Naive thymus-derived CD4-positive, alpha-beta T cell (primary cell): Measurements from ENCODE around the gene ZNF48. TPM values are rescaled to one million over a fixed set of nuclear protein-coding genes. Genes with fewer than 3 reads are reported as not detected.

Experiments used
- ATAC-seq: fragments of 150-1000 bp; cut with Tn5 transposase; 2 replicates; pipeline ENCODE4 v1.10.0; 2021; ENCODE audit warnings: mild to moderate bottlenecking, moderate library complexity
- CTCF ChIA-PET: fragments of 350-600 bp; sonication (Branson Sonifier 250); formaldehyde crosslinking; loops from one replicate; lab custom pipeline; 2021; ENCODE audit warnings: antibody characterized with exemption; lab: Charles Lee
- POLR2A ChIA-PET: fragments of 350-600 bp; sonication (Branson Sonifier 250); formaldehyde crosslinking; loops from one replicate; lab custom pipeline; 2021; ENCODE audit warnings: antibody characterized with exemption, inconsistent platforms; lab: Charles Lee
- DNase-seq, 9 donors: peaks; one replicate each; pipeline versions ENCODE4 v3.0.0 to v3.0.0-alpha.2; 2020 to 2022; ENCODE audit warnings: mixed read lengths in 1 of 9
- H3K27ac ChIP-seq: one replicate; pipeline ENCODE4 v1.7.0; 2013; ENCODE audit warnings: mild to moderate bottlenecking, low read depth, low read length, moderate library complexity
- H3K27me3 ChIP-seq, 2 donors: one replicate each; pipeline ENCODE4 v1.7.0; 2013; ENCODE audit warnings: low read length in 2 of 2, mild to moderate bottlenecking in 2 of 2, moderate library complexity in 2 of 2; ENCODE audit not compliant: control insufficient read depth in 2 of 2, insufficient read depth in 2 of 2
- H3K36me3 ChIP-seq, 3 experiments: 1 replicate in 2 of 3; 2 replicates in 1 of 3; pipeline ENCODE4 v1.7.0; 2013; ENCODE audit warnings: low read length in 3 of 3, mild to moderate bottlenecking in 3 of 3, moderate library complexity in 1 of 3; ENCODE audit not compliant: insufficient read depth in 3 of 3, control insufficient read depth in 2 of 3
- H3K4me1 ChIP-seq, 2 donors: one replicate each; pipeline ENCODE4 v1.7.0; 2013; ENCODE audit warnings: low read length in 2 of 2, mild to moderate bottlenecking in 2 of 2, moderate library complexity in 1 of 2; ENCODE audit not compliant: control insufficient read depth in 2 of 2, insufficient read depth in 2 of 2
- H3K4me3 ChIP-seq: 2 replicates; pipeline ENCODE4 v1.7.0; 2013; ENCODE audit warnings: mild to moderate bottlenecking, low read length
- H3K9me3 ChIP-seq, 3 experiments: 1 replicate in 2 of 3; 2 replicates in 1 of 3; pipeline ENCODE4 v1.7.0; 2013; ENCODE audit warnings: low read length in 3 of 3; ENCODE audit not compliant: control insufficient read depth in 2 of 3
- H3K27ac Mint-ChIP-seq, 9 donors: one replicate each; pipeline ENCODE4 v1.8.0; 2020 to 2022; ENCODE audit warnings: mixed read lengths in 9 of 9, mild to moderate bottlenecking in 8 of 9, moderate library complexity in 5 of 9, inconsistent platforms in 2 of 9
- H3K27me3 Mint-ChIP-seq, 5 donors: one replicate each; pipeline ENCODE4 v1.8.0; 2021 to 2022; ENCODE audit warnings: mixed read lengths in 5 of 5, mild to moderate bottlenecking in 1 of 5
- H3K36me3 Mint-ChIP-seq, 5 donors: one replicate each; pipeline ENCODE4 v1.8.0; 2020 to 2022; ENCODE audit warnings: mixed read lengths in 5 of 5, mild to moderate bottlenecking in 3 of 5, inconsistent platforms in 1 of 5
- H3K4me1 Mint-ChIP-seq, 7 donors: one replicate each; pipeline ENCODE4 v1.8.0; 2020 to 2022; ENCODE audit warnings: mixed read lengths in 7 of 7, mild to moderate bottlenecking in 3 of 7, inconsistent platforms in 1 of 7
- H3K4me3 Mint-ChIP-seq, 10 donors: one replicate each; pipeline ENCODE4 v1.8.0; 2020 to 2022; ENCODE audit warnings: mild to moderate bottlenecking in 10 of 10, mixed read lengths in 10 of 10, moderate library complexity in 6 of 10, inconsistent platforms in 2 of 10
- H3K9me3 Mint-ChIP-seq, 11 donors: one replicate each; pipeline ENCODE4 v1.8.0; 2020 to 2022; ENCODE audit warnings: mixed read lengths in 11 of 11, mild to moderate bottlenecking in 4 of 11, inconsistent platforms in 1 of 11, moderate library complexity in 1 of 11
- intact Hi-C, 2 donors: fragments of 100-400 bp; cut with micrococcal nuclease; formaldehyde crosslinking; loops; one replicate each; pipeline ENCODE4 v1.15.1; 2023
- polyA plus RNA-seq, 2 donors: library from polyadenylated mRNA; unstranded; fragments of 300-500 nt; fragmentation: Illumina TruSeq; gene quantifications; one replicate each; pipeline ENCODE4 v1.2.3, GENCODE V29; 2021
- total RNA-seq, 6 experiments: library from RNA in 5 of 6; stranded (reverse) in 5 of 6; gene quantifications; 1 replicate in 5 of 6; 2 replicates in 1 of 6; pipeline ENCODE4 v1.2.3 and lab custom pipeline; 2021 to 2026

Gene ZNF48
- total and polyA plus RNA-seq, 7 experiments from 2014 or later = 6.0 to 16.0 (median 10.9) TPM

DNA sequence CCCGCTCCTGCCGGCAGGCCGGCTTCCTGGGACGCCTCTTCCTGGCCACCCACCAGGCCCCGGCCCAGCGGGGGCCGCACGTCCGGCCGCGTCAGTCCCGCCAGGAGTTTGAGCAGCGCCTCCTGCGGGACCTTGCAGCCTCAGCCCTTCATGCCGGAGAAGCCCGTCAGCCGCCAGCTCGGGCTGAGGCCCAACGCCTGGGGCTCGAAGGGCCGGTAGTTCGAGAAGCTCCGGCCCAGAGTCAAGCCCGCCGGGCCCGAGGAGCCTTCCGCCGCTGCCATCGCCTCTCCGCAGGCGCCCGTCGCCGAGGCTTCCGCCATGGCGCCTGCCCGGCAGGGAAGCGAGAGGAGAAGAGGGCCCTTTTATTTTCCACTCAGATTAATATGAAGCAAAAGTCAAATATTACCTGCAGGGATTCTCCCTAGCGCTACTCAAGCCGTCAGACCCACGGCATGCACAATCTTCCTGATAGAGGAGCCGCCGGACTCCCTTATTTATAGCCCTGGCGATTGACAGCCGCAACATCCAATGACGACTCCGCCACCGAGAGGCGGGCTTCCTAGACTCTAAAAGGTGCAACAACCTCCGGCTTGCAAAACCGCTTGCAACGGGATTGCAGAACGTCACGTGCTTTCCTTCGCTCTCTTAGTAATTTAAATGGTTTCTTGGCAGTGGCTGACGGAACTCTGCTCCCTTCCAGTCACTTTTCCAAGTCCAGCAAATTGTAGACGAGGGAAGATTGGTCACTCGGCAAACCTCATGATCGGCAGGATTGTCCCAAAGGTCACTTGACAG is 50.4 kb downstream of the ZNF48 start, which contains the start of gene SEPHS2:
TSS of gene SEPHS2 (minus strand) at position 467 of the 795 bp plus-strand sequence. CDS start at position 320, 147 bp downstream.
- POLR2A ChIA-PET = interaction anchor here (0.7 to 20.1 kb wide), 17 partner anchors 12 to 197 kb away, joined by 3 to 374 read pairs (median 4); partner anchors contain the start of genes DCTPP1, ITGAL, ZNF688 and ZNF747
- peaks cover 26 to 37% of the 10 kb centered on the region in 2 donors for H3K4me1 ChIP-seq
- no peaks in the 10 kb centered on the region for H3K9me3 ChIP-seq
- Mint-ChIP-seq H3K27ac (peak within 1 kb of the TSS; percentile 90 to 98 (median 96)), H3K36me3 (peaks cover 5 to 26% (median 19%) of the 10 kb centered on the region in 5 donors), H3K27me3 (no peaks in the 10 kb centered on the region), H3K4me1 (peaks cover 30 to 47% (median 41%) of the 10 kb centered on the region in 7 donors), H3K9me3 (peaks cover 0 to 4% (median 2%) of the 10 kb centered on the region in 11 donors), H3K4me3 (peak within 1 kb of the TSS; percentile 85 to 97 (median 95))
- peak within 1 kb of the TSS; percentile 97 for H3K4me3 ChIP-seq
- intact Hi-C loops = loop anchor here (1.0 to 5.0 kb wide), 10 partner anchors 13 to 205 kb away; partner anchors contain the start of genes DCTPP1 (in 2 of the 2), ZNF747 (in 2 of the 2), ITGAL (in 1 of the 2) and PRR14 (in 1 of the 2)
- H3K27me3 ChIP-seq = no peaks in the 10 kb centered on the region
- peak within 1 kb of the TSS; percentile 92 for H3K27ac ChIP-seq
- H3K36me3 ChIP-seq = peaks cover 0 to 5% (median 4%) of the 10 kb centered on the region in 3 experiments
- CTCF ChIA-PET = interaction anchor here (0.9 to 2.2 kb wide), 4 partner anchors 14 to 90 kb away, joined by 3 to 7 read pairs (median 6); partner anchors contain the start of gene ZNF747
- peak; percentile 84 to 96 (median 94) for DNase-seq
- ATAC-seq = peak; percentile 96

DNA sequence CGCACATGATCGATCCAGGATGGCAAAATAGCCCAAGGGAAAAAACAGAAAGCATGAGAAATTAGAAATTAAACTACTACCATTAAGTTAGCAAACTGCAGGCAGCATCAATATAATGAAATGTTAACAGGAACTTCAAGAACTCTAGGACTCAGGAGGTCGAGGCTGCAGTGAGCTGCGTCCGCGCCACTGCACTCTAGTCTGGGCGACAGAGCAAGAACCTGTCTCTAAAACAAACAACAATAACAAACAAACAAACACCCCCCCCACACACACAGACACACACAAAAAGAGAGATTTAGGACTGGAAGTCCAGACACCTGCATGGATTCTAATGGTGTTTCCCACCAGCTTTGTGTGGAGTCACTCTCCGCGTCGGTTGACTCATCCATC is 51.0 kb downstream of the ZNF48 start:
- Histone ChIP-seq H3K27ac (peak overlapping the region; percentile 92), H3K9me3 (no peaks in the 10 kb centered on the region), H3K4me3 (peak overlapping the region; percentile 97), H3K27me3 (no peaks in the 10 kb centered on the region), H3K36me3 (peaks cover 0 to 5% (median 4%) of the 10 kb centered on the region in 3 experiments), H3K4me1 (peaks cover 29 to 43% of the 10 kb centered on the region in 2 donors)
- Mint-ChIP-seq H3K4me3 (peak overlapping the region; percentile 85 to 97 (median 95)), H3K36me3 (peaks cover 5 to 26% (median 19%) of the 10 kb centered on the region in 5 donors), H3K4me1 (peaks cover 35 to 52% (median 47%) of the 10 kb centered on the region in 7 donors), H3K27me3 (no peaks in the 10 kb centered on the region), H3K27ac (peak overlapping the region; percentile 90 to 98 (median 96)), H3K9me3 (peaks cover 0 to 4% (median 2%) of the 10 kb centered on the region in 11 donors)
- ChIA-PET POLR2A (interaction anchor here (0.7 to 20.1 kb wide), 7 partner anchors 11 to 122 kb away, joined by 3 to 374 read pairs (median 7); partner anchors contain the start of genes ITGAL and ZNF747), CTCF (interaction anchor here (0.7 to 2.2 kb wide), 3 partner anchors 27 to 89 kb away, joined by 3 to 7 read pairs (median 4); no protein-coding TSS in a partner anchor)
- DNase-seq = no peak
- intact Hi-C loops = loop anchor here in 1 of 2 donors (5.0 kb wide), 1 partner anchor 186 kb away; no protein-coding TSS in a partner anchor
- ATAC-seq = no peak

DNA sequence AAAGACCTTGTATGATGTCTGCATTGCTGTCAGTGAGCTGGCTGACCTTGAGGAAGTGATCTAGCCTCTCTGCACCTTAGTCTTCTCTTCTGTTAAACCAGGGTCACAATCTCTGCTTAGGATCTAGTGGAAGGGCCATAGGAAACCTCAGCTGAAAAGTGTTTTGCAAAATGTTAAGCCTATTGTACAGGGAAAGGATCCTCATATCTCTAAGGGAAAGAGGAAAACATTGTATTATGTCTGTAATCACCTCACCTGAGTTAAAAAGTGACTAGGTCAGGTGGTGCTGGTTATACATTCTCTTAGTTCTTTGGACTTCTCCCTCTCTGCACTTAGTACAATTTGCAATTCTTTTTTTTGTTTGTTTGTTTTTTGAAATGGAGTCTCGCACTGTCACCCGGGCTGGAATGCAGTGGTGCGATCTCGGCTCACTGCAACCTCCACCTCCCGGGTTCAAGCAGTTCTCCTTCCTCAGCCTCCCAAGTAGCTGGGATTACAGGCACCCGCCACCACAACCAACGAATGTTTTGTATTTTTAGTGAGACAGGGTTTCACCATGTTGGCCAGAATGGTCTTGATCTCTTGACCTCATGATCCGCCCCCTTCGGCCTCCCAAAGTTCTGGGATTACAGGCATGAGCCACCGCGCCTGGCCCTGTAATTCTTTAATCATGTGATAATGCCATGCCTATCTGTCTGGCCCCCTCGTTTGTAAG is 52.4 kb downstream of the ZNF48 start:
- Mint-ChIP-seq H3K9me3 (peaks cover 0 to 4% (median 2%) of the 10 kb centered on the region in 11 donors), H3K36me3 (peaks cover 5 to 24% (median 19%) of the 10 kb centered on the region in 5 donors), H3K4me1 (peaks cover 39 to 57% (median 53%) of the 10 kb centered on the region in 7 donors), H3K27me3 (no peaks in the 10 kb centered on the region), H3K4me3 (peak overlapping the region in 1 of 10 donors; percentile 64), H3K27ac (peak overlapping the region in 2 of 9 donors; percentile 27 to 51)
- Histone ChIP-seq H3K36me3 (peaks cover 0 to 5% (median 4%) of the 10 kb centered on the region in 3 experiments), H3K27me3 (no peaks in the 10 kb centered on the region), H3K4me3 (no peak overlapping the region), H3K27ac (no peak overlapping the region), H3K4me1 (peaks cover 33 to 47% of the 10 kb centered on the region in 2 donors), H3K9me3 (no peaks in the 10 kb centered on the region)
- ATAC-seq = no peak
- ChIA-PET CTCF (interaction anchor here (0.7 to 2.2 kb wide), 3 partner anchors 10 to 88 kb away, joined by 3 to 7 read pairs (median 5); no protein-coding TSS in a partner anchor), POLR2A (interaction anchor here (1.2 to 20.1 kb wide), 5 partner anchors 10 to 88 kb away, joined by 3 to 374 read pairs (median 25); partner anchors contain the start of genes ITGAL and ZNF747)
- intact Hi-C loops = loop anchor here in 1 of 2 donors (5.0 kb wide), 1 partner anchor 185 kb away; no protein-coding TSS in a partner anchor
- DNase-seq = no peak

DNA sequence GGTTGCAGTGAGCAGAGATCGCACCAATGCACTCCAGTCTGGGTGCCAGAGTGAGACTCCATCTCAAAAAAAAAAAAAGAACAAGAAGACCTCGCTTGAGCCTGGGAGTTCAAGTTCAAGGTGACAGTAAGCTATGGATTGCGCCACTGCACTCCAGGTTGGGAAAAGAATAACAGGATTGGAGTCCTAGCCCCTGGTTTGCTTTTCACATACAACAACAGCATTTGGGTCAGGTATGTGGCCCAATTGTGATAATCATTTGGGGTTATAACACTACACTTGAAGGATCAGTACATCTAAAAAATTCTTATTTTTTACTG is 53.9 kb downstream of the ZNF48 start:
- ATAC-seq = no peak
- intact Hi-C loops = loop anchor here (1.0 to 5.0 kb wide), 7 partner anchors 9 to 183 kb away; partner anchors contain the start of gene ITGAL (in 1 of the 2)
- H3K4me1 Mint-ChIP-seq = peaks cover 33 to 54% (median 48%) of the 10 kb centered on the region in 7 donors
- H3K27ac Mint-ChIP-seq = no peak overlapping the region
- H3K4me3 Mint-ChIP-seq = no peak overlapping the region
- peaks cover 0 to 13% (median 7%) of the 10 kb centered on the region in 5 donors for H3K36me3 Mint-ChIP-seq
- CTCF ChIA-PET = interaction anchor here (0.6 to 2.6 kb wide), 22 partner anchors 8 to 248 kb away, joined by 3 to 13 read pairs (median 4); partner anchors contain the start of genes DCTPP1 and ITGAL
- Histone ChIP-seq H3K4me1 (peaks cover 32 to 36% of the 10 kb centered on the region in 2 donors), H3K27ac (no peak overlapping the region), H3K27me3 (no peaks in the 10 kb centered on the region), H3K4me3 (no peak overlapping the region), H3K9me3 (no peaks in the 10 kb centered on the region), H3K36me3 (peaks cover 0 to 5% (median 0%) of the 10 kb centered on the region in 3 experiments)
- DNase-seq = no peak
- H3K27me3 Mint-ChIP-seq = no peaks in the 10 kb centered on the region
- peaks cover 0 to 2% (median 0%) of the 10 kb centered on the region in 11 donors for H3K9me3 Mint-ChIP-seq
- POLR2A ChIA-PET = interaction anchor here (0.6 to 20.1 kb wide), 12 partner anchors 12 to 86 kb away, joined by 3 to 374 read pairs (median 6); partner anchors contain the start of genes ITGAL and ZNF747

Other genes starting within 250 kb of the ZNF48 start
- gene CORO1A, start 211.8 kb upstream of the ZNF48 start, total RNA-seq = 1,000 to 10,000 TPM in 1 of 5 experiments, 100 to 1,000 TPM in 4; 609 to 1,666 (median 826) TPM
- 1,000 to 10,000 TPM; 1,289 to 1,601 TPM for gene CORO1A, start 211.8 kb upstream of the ZNF48 start, polyA plus RNA-seq
- gene BOLA2B, start 201.8 kb upstream of the ZNF48 start, total RNA-seq = 100 to 1,000 TPM in 1 of 5 experiments, 10 to 100 TPM in 4; 51.3 to 173 (median 69.8) TPM
- gene BOLA2B, start 201.8 kb upstream of the ZNF48 start, polyA plus RNA-seq = 100 to 1,000 TPM; 168 to 205 TPM
- 10 to 100 TPM; 41.8 to 84.5 (median 49.5) TPM for gene SLX1A, start 201.5 kb upstream of the ZNF48 start, total RNA-seq
- gene SLX1A, start 201.5 kb upstream of the ZNF48 start, polyA plus RNA-seq = 10 to 100 TPM; 36.4 to 40.0 TPM
- 10 to 100 TPM; 25.3 to 34.8 (median 32.8) TPM for gene SULT1A3, start 196.2 kb upstream of the ZNF48 start, total RNA-seq
- 1 to 10 TPM in 1 of 2 donors, under 1 TPM in 1; 0.51 to 1.1 TPM for gene SULT1A3, start 196.2 kb upstream of the ZNF48 start, polyA plus RNA-seq
- 10 to 100 TPM; 13.3 to 33.3 (median 14.4) TPM for gene NPIPB13, start 146.9 kb upstream of the ZNF48 start, total RNA-seq
- 1 to 10 TPM in 1 of 2 donors, under 1 TPM in 1; 0.85 to 2.6 TPM for gene NPIPB13, start 146.9 kb upstream of the ZNF48 start, polyA plus RNA-seq
- 10 to 100 TPM; 37.5 to 77.0 (median 64.6) TPM for gene CD2BP2, start 40.1 kb upstream of the ZNF48 start, total RNA-seq
- gene CD2BP2, start 40.1 kb upstream of the ZNF48 start, polyA plus RNA-seq = 10 to 100 TPM; 18.7 to 24.4 TPM
- gene TBC1D10B, start 24.9 kb upstream of the ZNF48 start, total RNA-seq = 10 to 100 TPM; 23.2 to 70.0 (median 45.2) TPM
- gene TBC1D10B, start 24.9 kb upstream of the ZNF48 start, polyA plus RNA-seq = 10 to 100 TPM in 1 of 2 donors, 1 to 10 TPM in 1; 7.6 to 13.6 TPM
- 1 to 10 TPM in 2 of 5 experiments, under 1 TPM in 1, not detected in 2; 0.87 to 2.0 (median 1.6) TPM for gene MYL11, start 20.6 kb upstream of the ZNF48 start, total RNA-seq
- gene MYL11, start 20.6 kb upstream of the ZNF48 start, polyA plus RNA-seq = not detected
- gene SEPTIN1, start 12.9 kb upstream of the ZNF48 start, total RNA-seq = 100 to 1,000 TPM; 176 to 355 (median 183) TPM
- gene SEPTIN1, start 12.9 kb upstream of the ZNF48 start, polyA plus RNA-seq = 100 to 1,000 TPM; 221 to 257 TPM
- 1 to 10 TPM; 1.2 to 9.0 (median 4.5) TPM for gene ZNF771, start 12.2 kb downstream of the ZNF48 start, total RNA-seq
- 1 to 10 TPM; 3.1 to 9.4 TPM for gene ZNF771, start 12.2 kb downstream of the ZNF48 start, polyA plus RNA-seq
- 10 to 100 TPM; 11.6 to 74.1 (median 13.8) TPM for gene DCTPP1, start 34.6 kb downstream of the ZNF48 start, total RNA-seq
- gene DCTPP1, start 34.6 kb downstream of the ZNF48 start, polyA plus RNA-seq = 10 to 100 TPM; 75.0 to 81.1 TPM
- 10 to 100 TPM; 20.9 to 69.6 (median 47.1) TPM for gene SEPHS2, start 50.5 kb downstream of the ZNF48 start, total RNA-seq
- 10 to 100 TPM; 61.2 to 83.9 TPM for gene SEPHS2, start 50.5 kb downstream of the ZNF48 start, polyA plus RNA-seq
- gene ITGAL, start 77.3 kb downstream of the ZNF48 start, total RNA-seq = 100 to 1,000 TPM; 258 to 629 (median 436) TPM
- 100 to 1,000 TPM; 110 to 135 TPM for gene ITGAL, start 77.3 kb downstream of the ZNF48 start, polyA plus RNA-seq
- gene ZNF768, start 131.1 kb downstream of the ZNF48 start, total RNA-seq = 1 to 10 TPM; 6.0 to 8.5 (median 7.3) TPM
- gene ZNF768, start 131.1 kb downstream of the ZNF48 start, polyA plus RNA-seq = 1 to 10 TPM; 1.6 to 2.4 TPM
- gene ZNF747, start 139.4 kb downstream of the ZNF48 start, total RNA-seq = 10 to 100 TPM in 4 of 5 experiments, 1 to 10 TPM in 1; 9.1 to 17.4 (median 13.8) TPM
- gene ZNF747, start 139.4 kb downstream of the ZNF48 start, polyA plus RNA-seq = 10 to 100 TPM in 1 of 2 donors, 1 to 10 TPM in 1; 8.9 to 11.7 TPM
- 10 to 100 TPM; 11.9 to 20.9 (median 19.3) TPM for gene ZNF764, start 163.0 kb downstream of the ZNF48 start, total RNA-seq
- 1 to 10 TPM; 4.5 to 6.8 TPM for gene ZNF764, start 163.0 kb downstream of the ZNF48 start, polyA plus RNA-seq
- gene ZNF688, start 176.3 kb downstream of the ZNF48 start, total RNA-seq = 10 to 100 TPM in 4 of 5 experiments, 1 to 10 TPM in 1; 8.8 to 24.3 (median 16.3) TPM
- gene ZNF688, start 176.3 kb downstream of the ZNF48 start, polyA plus RNA-seq = 10 to 100 TPM; 29.7 to 33.2 TPM
- gene ZNF785, start 190.3 kb downstream of the ZNF48 start, total RNA-seq = 10 to 100 TPM; 10.2 to 37.1 (median 21.4) TPM
- gene ZNF785, start 190.3 kb downstream of the ZNF48 start, polyA plus RNA-seq = 1 to 10 TPM; 2.6 to 4.4 TPM
- 10 to 100 TPM in 4 of 5 experiments, 1 to 10 TPM in 1; 6.8 to 14.6 (median 12.4) TPM for gene ZNF689, start 215.0 kb downstream of the ZNF48 start, total RNA-seq
- gene ZNF689, start 215.0 kb downstream of the ZNF48 start, polyA plus RNA-seq = 10 to 100 TPM; 11.5 to 15.6 TPM